Sigmoid colon (tissue), 7 donors: ENCODE data around the gene ASPHD1. TPM values are rescaled to one million over a fixed set of nuclear protein-coding genes. Genes with fewer than 3 reads are reported as not detected.

ENCODE experiments used
- DNase-seq: peaks from one replicate; pipeline ENCODE4 v3.0.0-alpha.2; 2019
- H3K27ac ChIP-seq, 4 donors: fragments of 200-600 bp; sonication (generic); one replicate each; pipeline ENCODE4 v1.5.1; 2016 to 2019; ENCODE audit warnings: mild to moderate bottlenecking in 1 of 4
- H3K27me3 ChIP-seq, 3 donors: fragments of 200-600 bp; sonication (generic); one replicate each; pipeline ENCODE4 v1.5.1; 2019; ENCODE audit warnings: mild to moderate bottlenecking in 1 of 3
- H3K36me3 ChIP-seq, 4 donors: fragments of 200-600 bp; sonication (generic); one replicate each; pipeline ENCODE4 v1.5.1; 2016 to 2019
- H3K4me1 ChIP-seq, 4 donors: fragments of 200-600 bp; sonication (generic); one replicate each; pipeline ENCODE4 v1.5.1; 2017 to 2019
- H3K4me3 ChIP-seq, 4 donors: fragments of 200-600 bp; sonication (generic); one replicate each; pipeline ENCODE4 v1.5.1; 2017 to 2019; ENCODE audit warnings: mild to moderate bottlenecking in 2 of 4, moderate library complexity in 1 of 4
- H3K9me3 ChIP-seq, 4 donors: fragments of 200-600 bp in 3 of 4; sonication (generic) in 3 of 4; one replicate each; pipeline versions ENCODE4 v1.5.1 to v1.6.1; 2013 to 2019
- EP300 ChIP-seq, 4 donors: sonication (generic); formaldehyde crosslinking; IDR thresholded peaks; one replicate each; pipeline ENCODE4 v1.6.1; 2017; ENCODE audit warnings: antibody characterized with exemption in 4 of 4
- POLR2A ChIP-seq, 2 donors: fragments of 450-650 bp; IDR thresholded peaks; one replicate each; pipeline ENCODE4 v1.6.1; 2016; ENCODE audit warnings: antibody characterized with exemption in 2 of 2, mild to moderate bottlenecking in 2 of 2, moderate library complexity in 2 of 2
- POLR2AphosphoS5 ChIP-seq, 4 donors: sonication (generic); formaldehyde crosslinking; IDR thresholded peaks; one replicate each; pipeline ENCODE4 v1.6.1; 2017; ENCODE audit warnings: antibody characterized with exemption in 4 of 4
- WGBS, 2 donors: extraction: QIAGEN DNeasy Blood & Tissue Kit; methylation state at CpG; one replicate each; pipeline ENCODE4 v1.1.7; 2013; 5-methylcytosine and 5-hydroxymethylcytosine counted together
- intact Hi-C: fragments of 100-400 bp; cut with DNase I; formaldehyde crosslinking; loops from one replicate; pipeline ENCODE4 v1.15.1; 2023
- polyA plus RNA-seq, 3 donors: library from polyadenylated mRNA; stranded (reverse); fragments of 200-250 nt; gene quantifications; one replicate each; pipeline ENCODE4 v1.2.3, GENCODE V29; 2013
- total RNA-seq, 4 donors: library from RNA; depleted of rRNA; stranded (reverse); fragments of >200 nt; gene quantifications; one replicate each; pipeline ENCODE4 v1.1.0, GENCODE V29; 2016
- TF ChIP-seq, protein P1 (sequence below), 4 experiments: fragments of 450-650 bp in 3 of 4; fragments of 200-600 bp in 1 of 4; IDR thresholded peaks; one replicate each; pipeline ENCODE4 v1.5.1; 2016 to 2019; ENCODE audit warnings: antibody characterized with exemption in 4 of 4, mild to moderate bottlenecking in 3 of 4, moderate library complexity in 2 of 4
- donor health status: healthy with polysubstance abuse.
- donor health status: Bipolar disorder and iron deficiency.
- donor health status: healthy.

ASPHD1 gene
- total and polyA plus RNA-seq, 7 donors, result 0.95 to 3.4 (median 2.3) TPM; not detected in 1

DNA sequence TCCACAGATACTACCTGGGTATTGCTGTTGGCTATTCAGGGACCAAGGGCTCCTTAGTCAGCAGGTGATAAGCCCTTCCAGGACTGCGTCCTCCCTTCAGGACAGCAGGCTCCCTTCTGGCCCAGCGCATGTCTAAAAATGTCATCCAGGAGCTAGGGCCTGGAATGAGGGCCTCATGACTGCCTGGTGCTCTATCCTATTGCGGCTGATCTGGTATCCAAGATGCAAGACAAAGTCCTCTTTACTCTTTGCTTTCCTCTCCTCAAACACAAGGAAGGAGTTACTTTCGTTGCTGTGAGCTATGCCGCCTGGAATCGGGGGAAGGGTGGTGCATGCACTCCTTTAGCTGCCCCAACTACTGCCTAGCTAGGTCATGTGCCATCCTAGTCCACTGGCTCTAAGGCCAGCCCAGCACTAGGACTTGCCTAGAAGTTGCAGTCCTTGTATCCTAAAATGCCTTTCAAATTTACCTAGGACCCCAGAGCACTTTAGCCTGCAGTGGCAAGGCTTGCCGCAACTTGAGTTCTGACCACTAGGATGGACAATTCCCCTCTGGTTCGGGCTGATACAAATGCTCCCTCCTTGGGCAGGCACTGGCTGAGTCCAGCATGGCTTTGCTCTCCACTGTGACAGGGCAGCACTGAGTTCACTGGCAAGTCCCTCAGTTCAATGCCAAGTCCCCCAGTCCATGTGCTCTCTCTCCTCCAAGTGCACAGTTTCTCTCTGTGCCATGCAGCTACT, 51.5 kb downstream of the ASPHD1 start:
- TF ChIP-seq EP300 (IDR thresholded peaks at IDR 0.05) (no peak), POLR2A (IDR thresholded peaks at IDR 0.05) (no peak), POLR2AphosphoS5 (IDR thresholded peaks at IDR 0.05) (no peak)
- TF ChIP-seq, protein P1, sequence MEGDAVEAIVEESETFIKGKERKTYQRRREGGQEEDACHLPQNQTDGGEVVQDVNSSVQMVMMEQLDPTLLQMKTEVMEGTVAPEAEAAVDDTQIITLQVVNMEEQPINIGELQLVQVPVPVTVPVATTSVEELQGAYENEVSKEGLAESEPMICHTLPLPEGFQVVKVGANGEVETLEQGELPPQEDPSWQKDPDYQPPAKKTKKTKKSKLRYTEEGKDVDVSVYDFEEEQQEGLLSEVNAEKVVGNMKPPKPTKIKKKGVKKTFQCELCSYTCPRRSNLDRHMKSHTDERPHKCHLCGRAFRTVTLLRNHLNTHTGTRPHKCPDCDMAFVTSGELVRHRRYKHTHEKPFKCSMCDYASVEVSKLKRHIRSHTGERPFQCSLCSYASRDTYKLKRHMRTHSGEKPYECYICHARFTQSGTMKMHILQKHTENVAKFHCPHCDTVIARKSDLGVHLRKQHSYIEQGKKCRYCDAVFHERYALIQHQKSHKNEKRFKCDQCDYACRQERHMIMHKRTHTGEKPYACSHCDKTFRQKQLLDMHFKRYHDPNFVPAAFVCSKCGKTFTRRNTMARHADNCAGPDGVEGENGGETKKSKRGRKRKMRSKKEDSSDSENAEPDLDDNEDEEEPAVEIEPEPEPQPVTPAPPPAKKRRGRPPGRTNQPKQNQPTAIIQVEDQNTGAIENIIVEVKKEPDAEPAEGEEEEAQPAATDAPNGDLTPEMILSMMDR (IDR thresholded peaks at IDR 0.05), result no peak
- no peaks in the 10 kb centered on the region for H3K4me1 ChIP-seq
- H3K36me3 ChIP-seq, result no peaks in the 10 kb centered on the region
- WGBS, 2 donors, result 85 to 91% methylated on average over 8 of the region's 8 CpGs
- no peak overlapping the region for H3K27ac ChIP-seq
- no peak for DNase-seq
- H3K27me3 ChIP-seq, result no peaks in the 10 kb centered on the region
- H3K4me3 ChIP-seq, result no peak overlapping the region
- intact Hi-C loops, result no loop called here
- H3K9me3 ChIP-seq, result no peaks in the 10 kb centered on the region

Other genes with a start within 250 kb of the ASPHD1 start
- 1 to 10 TPM in 2 of 4 donors, under 1 TPM in 2; 0.28 to 1.6 (median 0.94) TPM for gene SPN, start 237.2 kb upstream of the ASPHD1 start, total RNA-seq
- gene SPN, start 237.2 kb upstream of the ASPHD1 start, polyA plus RNA-seq, result 10 to 100 TPM in 1 of 3 donors, 1 to 10 TPM in 1, under 1 TPM in 1; 0.60 to 13.3 (median 6.7) TPM
- 10 to 100 TPM in 2 of 4 donors, 1 to 10 TPM in 2; 4.3 to 11.1 (median 7.4) TPM for gene QPRT, start 221.3 kb upstream of the ASPHD1 start, total RNA-seq
- gene QPRT, start 221.3 kb upstream of the ASPHD1 start, polyA plus RNA-seq, result 10 to 100 TPM; 22.2 to 40.5 (median 34.7) TPM
- 1 to 10 TPM in 2 of 4 donors, under 1 TPM in 2; 0.82 to 2.5 (median 1.0) TPM for gene C16orf54, start 154.5 kb upstream of the ASPHD1 start, total RNA-seq
- 10 to 100 TPM in 1 of 3 donors, under 1 TPM in 1, not detected in 1; 0.46 to 10.1 TPM for gene C16orf54, start 154.5 kb upstream of the ASPHD1 start, polyA plus RNA-seq
- 1 to 10 TPM in 1 of 4 donors, not detected in 3; 1.4 TPM for gene ZG16, start 122.2 kb upstream of the ASPHD1 start, total RNA-seq
- 1,000 to 10,000 TPM in 1 of 3 donors, 100 to 1,000 TPM in 2; 237 to 1,249 (median 770) TPM for gene ZG16, start 122.2 kb upstream of the ASPHD1 start, polyA plus RNA-seq
- 10 to 100 TPM; 11.5 to 16.1 (median 13.7) TPM for gene KIF22, start 109.7 kb upstream of the ASPHD1 start, total RNA-seq
- gene KIF22, start 109.7 kb upstream of the ASPHD1 start, polyA plus RNA-seq, result 10 to 100 TPM; 28.0 to 71.5 (median 31.2) TPM
- gene MAZ, start 94.0 kb upstream of the ASPHD1 start, total RNA-seq, result 100 to 1,000 TPM in 1 of 4 donors, 10 to 100 TPM in 3; 59.6 to 102 (median 67.2) TPM
- gene MAZ, start 94.0 kb upstream of the ASPHD1 start, polyA plus RNA-seq, result 100 to 1,000 TPM; 137 to 226 (median 192) TPM
- gene PRRT2, start 88.3 kb upstream of the ASPHD1 start, total RNA-seq, result 10 to 100 TPM in 2 of 4 donors, 1 to 10 TPM in 2; 5.4 to 22.7 (median 9.6) TPM
- 1 to 10 TPM in 1 of 3 donors, under 1 TPM in 1, not detected in 1; 0.69 to 2.2 TPM for gene PRRT2, start 88.3 kb upstream of the ASPHD1 start, polyA plus RNA-seq
- 10 to 100 TPM; 18.5 to 29.9 (median 25.7) TPM for gene PAGR1, start 84.3 kb upstream of the ASPHD1 start, total RNA-seq
- 10 to 100 TPM; 20.4 to 36.6 (median 29.1) TPM for gene PAGR1, start 84.3 kb upstream of the ASPHD1 start, polyA plus RNA-seq
- 10 to 100 TPM; 62.3 to 94.5 (median 68.6) TPM for gene MVP, start 80.0 kb upstream of the ASPHD1 start, total RNA-seq
- 100 to 1,000 TPM; 201 to 368 (median 265) TPM for gene MVP, start 80.0 kb upstream of the ASPHD1 start, polyA plus RNA-seq
- 100 to 1,000 TPM; 107 to 120 (median 111) TPM for gene CDIPT, start 37.3 kb upstream of the ASPHD1 start, total RNA-seq
- gene CDIPT, start 37.3 kb upstream of the ASPHD1 start, polyA plus RNA-seq, result 10 to 100 TPM; 39.8 to 76.2 (median 51.1) TPM
- gene SEZ6L2, start 938 bp upstream of the ASPHD1 start, total RNA-seq, result 1 to 10 TPM in 3 of 4 donors, under 1 TPM in 1; 0.66 to 9.1 (median 1.4) TPM
- gene SEZ6L2, start 938 bp upstream of the ASPHD1 start, polyA plus RNA-seq, result 1 to 10 TPM in 2 of 3 donors, under 1 TPM in 1; 0.60 to 6.2 (median 1.6) TPM
- 10 to 100 TPM in 3 of 4 donors, 1 to 10 TPM in 1; 9.8 to 20.5 (median 14.1) TPM for gene KCTD13, start 25.7 kb downstream of the ASPHD1 start, total RNA-seq
- 10 to 100 TPM in 2 of 3 donors, 1 to 10 TPM in 1; 5.4 to 26.1 (median 18.7) TPM for gene KCTD13, start 25.7 kb downstream of the ASPHD1 start, polyA plus RNA-seq
- 100 to 1,000 TPM; 103 to 136 (median 112) TPM for gene TMEM219, start 61.6 kb downstream of the ASPHD1 start, total RNA-seq
- gene TMEM219, start 61.6 kb downstream of the ASPHD1 start, polyA plus RNA-seq, result 100 to 1,000 TPM; 178 to 314 (median 297) TPM
- gene TAOK2, start 73.4 kb downstream of the ASPHD1 start, total RNA-seq, result 10 to 100 TPM; 26.8 to 38.5 (median 29.7) TPM
- 10 to 100 TPM in 2 of 3 donors, 1 to 10 TPM in 1; 9.0 to 42.2 (median 12.7) TPM for gene TAOK2, start 73.4 kb downstream of the ASPHD1 start, polyA plus RNA-seq
- 10 to 100 TPM; 15.8 to 22.7 (median 19.7) TPM for gene HIRIP3, start 95.1 kb downstream of the ASPHD1 start, total RNA-seq
- 10 to 100 TPM in 1 of 3 donors, 1 to 10 TPM in 2; 9.0 to 14.4 (median 9.7) TPM for gene HIRIP3, start 95.1 kb downstream of the ASPHD1 start, polyA plus RNA-seq
- 100 to 1,000 TPM in 1 of 4 donors, 10 to 100 TPM in 3; 49.2 to 174 (median 54.7) TPM for gene INO80E, start 95.8 kb downstream of the ASPHD1 start, total RNA-seq
- gene INO80E, start 95.8 kb downstream of the ASPHD1 start, polyA plus RNA-seq, result 10 to 100 TPM; 50.6 to 89.7 (median 60.1) TPM
- gene DOC2A, start 110.5 kb downstream of the ASPHD1 start, total RNA-seq, result 1 to 10 TPM in 1 of 4 donors, under 1 TPM in 1, not detected in 2; 0.36 to 3.9 TPM
- 1 to 10 TPM in 2 of 3 donors, under 1 TPM in 1; 0.92 to 4.6 (median 1.8) TPM for gene DOC2A, start 110.5 kb downstream of the ASPHD1 start, polyA plus RNA-seq
- gene C16orf92, start 122.7 kb downstream of the ASPHD1 start, total RNA-seq, result not detected
- not detected for gene C16orf92, start 122.7 kb downstream of the ASPHD1 start, polyA plus RNA-seq
- not detected for gene TLCD3B, start 130.8 kb downstream of the ASPHD1 start, total RNA-seq
- under 1 TPM in 1 of 3 donors, not detected in 2; 0.54 TPM for gene TLCD3B, start 130.8 kb downstream of the ASPHD1 start, polyA plus RNA-seq
- 1,000 to 10,000 TPM in 1 of 4 donors, 100 to 1,000 TPM in 3; 905 to 1,010 (median 960) TPM for gene ALDOA, start 165.3 kb downstream of the ASPHD1 start, total RNA-seq
- 1,000 to 10,000 TPM; 1,265 to 1,667 (median 1,498) TPM for gene ALDOA, start 165.3 kb downstream of the ASPHD1 start, polyA plus RNA-seq
- 10 to 100 TPM; 39.2 to 45.6 (median 43.6) TPM for gene PPP4C, start 175.5 kb downstream of the ASPHD1 start, total RNA-seq
- gene PPP4C, start 175.5 kb downstream of the ASPHD1 start, polyA plus RNA-seq, result 100 to 1,000 TPM; 118 to 155 (median 146) TPM
- gene TBX6, start 191.4 kb downstream of the ASPHD1 start, total RNA-seq, result 1 to 10 TPM in 3 of 4 donors, under 1 TPM in 1; 0.54 to 1.7 (median 1.1) TPM
- gene TBX6, start 191.4 kb downstream of the ASPHD1 start, polyA plus RNA-seq, result 1 to 10 TPM in 1 of 3 donors, under 1 TPM in 2; 0.23 to 1.1 (median 0.60) TPM
- 100 to 1,000 TPM in 2 of 4 donors, 10 to 100 TPM in 2; 82.1 to 110 (median 103) TPM for gene YPEL3, start 195.7 kb downstream of the ASPHD1 start, total RNA-seq
- gene YPEL3, start 195.7 kb downstream of the ASPHD1 start, polyA plus RNA-seq, result 100 to 1,000 TPM in 2 of 3 donors, 10 to 100 TPM in 1; 57.6 to 126 (median 107) TPM
- gene GDPD3, start 213.0 kb downstream of the ASPHD1 start, total RNA-seq, result 1 to 10 TPM in 3 of 4 donors, under 1 TPM in 1; 0.54 to 8.0 (median 2.9) TPM
- gene GDPD3, start 213.0 kb downstream of the ASPHD1 start, polyA plus RNA-seq, result 10 to 100 TPM; 17.4 to 68.8 (median 19.0) TPM
- gene MAPK3, start 222.7 kb downstream of the ASPHD1 start, total RNA-seq, result 10 to 100 TPM; 43.8 to 59.9 (median 57.6) TPM
- 100 to 1,000 TPM; 214 to 365 (median 321) TPM for gene MAPK3, start 222.7 kb downstream of the ASPHD1 start, polyA plus RNA-seq